Measurements from ENCODE around the gene SLC34A3. TPM values are rescaled to one million over a fixed set of nuclear protein-coding genes. Genes with fewer than 3 reads are reported as not detected.

SLC34A3 gene
- total RNA-seq, 4 donors from 2014 or later, result 0.11 to 1.7 (median 0.38) TPM; not detected in 1

DNA sequence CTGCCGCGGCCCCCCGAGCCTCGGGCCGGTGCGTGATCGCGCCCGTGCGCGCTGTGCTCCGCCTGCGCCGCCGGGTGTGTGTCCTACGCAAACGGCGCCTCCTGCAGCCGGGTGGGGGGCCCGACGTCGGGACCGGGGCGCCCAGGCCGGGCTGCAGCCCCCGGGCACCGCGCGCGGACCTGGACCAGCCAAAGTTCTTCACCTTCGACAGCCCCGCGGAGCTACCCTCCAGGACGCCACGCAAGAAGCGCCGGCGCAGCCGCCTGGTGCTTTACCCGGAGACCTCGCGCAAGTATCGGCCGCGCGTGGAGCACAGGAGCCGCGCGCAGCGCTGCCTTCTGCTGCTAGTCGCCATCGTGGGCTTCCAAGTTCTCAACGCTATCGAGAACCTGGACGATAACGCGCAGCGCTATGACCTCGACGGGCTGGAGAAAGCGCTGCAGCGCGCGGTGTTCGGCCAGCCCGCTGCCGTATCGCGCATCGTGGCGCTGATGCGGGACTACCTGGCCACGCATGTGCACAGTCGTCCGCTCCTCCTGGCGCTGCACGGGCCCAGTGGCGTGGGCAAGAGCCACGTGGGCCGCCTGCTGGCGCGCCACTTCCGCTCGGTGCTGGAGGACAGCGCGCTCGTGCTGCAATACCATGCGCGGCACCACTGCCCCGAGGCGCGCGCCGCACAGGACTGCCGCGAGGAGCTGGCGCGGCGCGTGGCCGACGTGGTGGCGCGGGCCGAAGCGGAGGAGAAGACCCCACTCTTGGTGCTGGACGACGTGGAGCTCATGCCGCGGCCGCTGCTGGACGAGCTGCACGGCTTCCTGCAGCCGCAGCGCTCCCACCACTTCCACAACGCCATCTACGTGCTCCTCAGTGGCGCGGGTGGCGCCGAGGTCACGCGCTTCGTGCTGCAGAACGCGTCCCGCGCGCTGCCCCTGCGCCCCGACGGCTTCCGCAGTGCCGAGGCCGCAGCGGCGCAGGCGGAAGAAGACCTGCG lies 48.3 kb downstream of the SLC34A3 start:
- no peak for DNase-seq
- peak overlapping the region; percentile 43 to 61 (median 56) for H3K4me3 ChIP-seq

DNA sequence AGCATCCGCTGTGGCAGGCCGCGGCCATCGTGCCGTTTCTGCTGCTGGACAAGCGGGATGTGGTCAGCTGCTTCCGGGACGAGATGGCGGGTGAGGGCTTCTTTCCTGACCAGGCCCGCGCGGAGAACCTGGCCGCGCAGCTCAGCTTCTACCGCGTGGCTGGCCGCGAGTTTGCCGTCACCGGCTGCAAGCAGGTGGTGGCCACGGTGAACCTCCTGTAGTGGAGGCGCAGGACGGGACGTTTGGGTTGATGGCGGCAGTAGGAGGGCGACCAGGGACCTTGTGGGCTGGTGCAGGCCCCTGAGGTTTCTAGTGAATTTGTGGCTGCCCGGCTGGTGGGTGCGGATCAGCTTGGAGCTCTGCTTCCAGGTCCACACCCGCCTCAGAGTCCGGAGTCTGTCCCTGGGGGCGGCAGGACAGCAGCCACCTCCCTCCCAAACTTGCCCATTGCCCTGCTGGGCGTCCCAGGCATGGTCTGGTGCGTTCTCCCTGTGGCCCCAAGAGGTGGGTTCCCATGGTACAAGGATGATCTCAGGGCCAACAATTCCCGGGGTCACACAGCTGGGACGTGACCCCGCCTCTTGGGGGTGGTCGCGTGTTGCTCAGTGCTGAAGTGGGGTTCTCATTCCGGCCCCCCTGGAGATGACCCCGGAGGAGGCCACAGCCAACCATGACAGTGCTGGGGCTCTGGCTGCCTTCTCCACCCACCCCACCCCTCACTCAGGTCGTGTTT lies 49.2 kb downstream of the SLC34A3 start:
- WGBS, 2 donors, result 82 to 93% methylated on average over 16 to 22 of the region's 41 CpGs
- intact Hi-C loops (cut with DNase I), result no loop called here
- TF ChIP-seq, protein P1, sequence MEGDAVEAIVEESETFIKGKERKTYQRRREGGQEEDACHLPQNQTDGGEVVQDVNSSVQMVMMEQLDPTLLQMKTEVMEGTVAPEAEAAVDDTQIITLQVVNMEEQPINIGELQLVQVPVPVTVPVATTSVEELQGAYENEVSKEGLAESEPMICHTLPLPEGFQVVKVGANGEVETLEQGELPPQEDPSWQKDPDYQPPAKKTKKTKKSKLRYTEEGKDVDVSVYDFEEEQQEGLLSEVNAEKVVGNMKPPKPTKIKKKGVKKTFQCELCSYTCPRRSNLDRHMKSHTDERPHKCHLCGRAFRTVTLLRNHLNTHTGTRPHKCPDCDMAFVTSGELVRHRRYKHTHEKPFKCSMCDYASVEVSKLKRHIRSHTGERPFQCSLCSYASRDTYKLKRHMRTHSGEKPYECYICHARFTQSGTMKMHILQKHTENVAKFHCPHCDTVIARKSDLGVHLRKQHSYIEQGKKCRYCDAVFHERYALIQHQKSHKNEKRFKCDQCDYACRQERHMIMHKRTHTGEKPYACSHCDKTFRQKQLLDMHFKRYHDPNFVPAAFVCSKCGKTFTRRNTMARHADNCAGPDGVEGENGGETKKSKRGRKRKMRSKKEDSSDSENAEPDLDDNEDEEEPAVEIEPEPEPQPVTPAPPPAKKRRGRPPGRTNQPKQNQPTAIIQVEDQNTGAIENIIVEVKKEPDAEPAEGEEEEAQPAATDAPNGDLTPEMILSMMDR (IDR thresholded peaks at IDR 0.05), result no peak
- no peak for TF ChIP-seq POLR2A (IDR thresholded peaks at IDR 0.05)
- Histone ChIP-seq H3K4me3 (no peak overlapping the region), H3K27me3 (peaks cover 0 to 50% (median 0%) of the 10 kb centered on the region in 4 donors), H3K36me3 (peaks cover 0 to 43% (median 0%) of the 10 kb centered on the region in 3 donors), H3K4me1 (peaks cover 26 to 58% (median 44%) of the 10 kb centered on the region in 3 donors), H3K27ac (no peak overlapping the region), H3K9me3 (no peaks in the 10 kb centered on the region)
- no peak for DNase-seq

More for the DNA sequence above, 48.3 kb downstream of the SLC34A3 start:
- no peak for TF ChIP-seq POLR2A (IDR thresholded peaks at IDR 0.05)
- TF ChIP-seq, protein P1 (IDR thresholded peaks at IDR 0.05), result no peak
- H3K36me3 ChIP-seq, result peaks cover 0 to 43% (median 0%) of the 10 kb centered on the region in 3 donors
- peaks cover 0 to 50% (median 0%) of the 10 kb centered on the region in 4 donors for H3K27me3 ChIP-seq
- no peaks in the 10 kb centered on the region for H3K9me3 ChIP-seq
- peaks cover 32 to 67% (median 48%) of the 10 kb centered on the region in 3 donors for H3K4me1 ChIP-seq
- intact Hi-C loops (cut with DNase I), result no loop called here
- 90 to 96% methylated on average over 6 to 38 of the region's 139 CpGs for WGBS, 2 donors
- peak overlapping the region in 3 of 4 donors; percentile 81 to 87 (median 86) for H3K27ac ChIP-seq

DNA sequence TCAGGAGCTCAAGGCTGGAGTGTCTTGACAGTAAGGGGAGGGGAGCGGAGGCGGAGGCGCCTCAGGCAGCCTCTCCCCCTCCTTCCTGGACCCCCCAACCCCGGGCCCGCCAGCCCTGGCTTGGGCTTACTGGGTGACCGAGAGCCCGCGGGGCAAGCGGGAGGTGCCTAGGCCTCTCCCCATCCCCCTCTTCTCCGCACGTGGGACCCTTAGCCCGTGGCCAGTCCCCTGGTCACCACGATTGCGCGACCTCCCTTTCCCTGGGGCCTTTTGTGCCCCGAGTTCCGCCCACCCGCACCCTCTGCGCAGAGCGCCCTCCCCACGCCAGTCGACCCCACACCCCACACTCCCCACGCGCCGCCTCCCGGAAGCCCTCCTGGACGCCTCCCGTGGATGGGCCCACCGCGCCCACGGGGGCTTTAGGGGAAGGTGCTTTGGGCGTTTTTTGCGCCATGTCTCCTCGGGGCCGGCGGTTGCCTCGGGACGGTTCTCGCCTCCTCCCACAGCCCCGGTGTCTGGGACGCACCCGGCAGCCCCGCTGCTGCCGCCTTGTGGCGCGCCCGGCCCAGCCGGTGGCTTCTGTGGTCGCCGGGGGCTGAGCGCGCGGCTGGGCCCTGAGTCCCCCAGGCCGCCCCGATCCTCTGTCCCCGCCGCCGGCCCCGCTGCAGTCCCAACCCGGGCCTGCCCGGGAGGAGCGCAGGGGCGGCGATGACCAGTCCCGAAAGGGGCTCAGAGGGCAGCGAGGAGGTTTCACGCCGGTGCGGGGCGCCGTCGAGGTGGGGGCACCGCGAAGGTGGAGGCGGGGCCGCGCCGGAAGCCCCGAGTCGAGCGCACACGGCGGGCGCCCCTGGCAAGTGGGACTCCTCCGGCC lies 50.0 kb downstream of the SLC34A3 start:
- Histone ChIP-seq H3K9me3 (no peaks in the 10 kb centered on the region), H3K4me3 (peak overlapping the region in 2 of 4 donors; percentile 16 to 48), H3K36me3 (peaks cover 0 to 43% (median 0%) of the 10 kb centered on the region in 3 donors), H3K4me1 (peaks cover 24 to 50% (median 40%) of the 10 kb centered on the region in 3 donors), H3K27ac (no peak overlapping the region), H3K27me3 (peaks cover 0 to 50% (median 0%) of the 10 kb centered on the region in 4 donors)
- WGBS, 2 donors, result 72 to 83% methylated on average over 8 to 18 of the region's 85 CpGs
- DNase-seq, result no peak
- TF ChIP-seq, protein P1 (IDR thresholded peaks at IDR 0.05), result peak; percentile 15 to 54 (median 24)
- no peak for TF ChIP-seq POLR2A (IDR thresholded peaks at IDR 0.05)
- intact Hi-C loops (cut with DNase I), result no loop called here

DNA sequence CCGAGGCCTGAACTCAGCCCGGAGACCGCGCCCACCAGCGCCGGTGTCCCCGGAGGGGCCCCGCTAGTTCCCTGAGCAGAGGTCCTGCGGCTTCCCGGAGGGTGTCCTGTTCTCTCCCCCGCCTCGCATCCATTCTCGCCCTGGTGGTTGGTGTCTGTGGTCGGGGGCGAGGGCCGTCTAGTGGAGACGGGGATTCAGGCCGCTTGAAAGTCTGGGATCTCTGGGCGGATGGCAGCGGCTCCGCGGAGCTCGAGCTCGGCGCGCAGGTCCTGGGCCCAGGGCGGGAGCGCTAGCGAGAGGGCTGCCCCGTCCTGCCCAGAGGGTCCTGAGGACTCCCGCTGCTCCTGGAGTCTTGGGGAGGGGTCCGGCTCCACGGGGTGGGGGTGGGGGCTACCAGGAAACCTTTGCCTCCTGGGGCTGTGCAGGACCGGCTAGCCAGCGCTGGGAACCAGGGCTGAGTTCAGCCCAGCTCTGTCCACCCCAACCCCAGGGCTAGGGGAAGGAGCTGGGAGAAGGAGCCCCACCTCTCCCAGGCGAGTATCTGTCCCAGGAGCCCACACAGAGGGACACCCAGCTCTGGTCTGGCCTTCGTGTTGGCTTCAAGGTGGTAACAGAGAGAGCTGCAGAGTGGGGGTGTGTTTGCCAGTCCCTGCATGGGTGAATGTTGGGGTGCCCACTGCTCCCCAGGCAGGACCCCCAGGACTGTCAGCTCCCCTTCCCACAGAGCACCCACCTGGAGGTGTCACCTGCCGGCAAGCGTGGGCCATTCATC lies 50.8 kb downstream of the SLC34A3 start:
- Histone ChIP-seq H3K9me3 (no peaks in the 10 kb centered on the region), H3K27ac (no peak overlapping the region), H3K27me3 (peaks cover 0 to 50% (median 0%) of the 10 kb centered on the region in 4 donors), H3K4me1 (peaks cover 16 to 42% (median 31%) of the 10 kb centered on the region in 3 donors), H3K36me3 (peaks cover 0 to 43% (median 0%) of the 10 kb centered on the region in 3 donors), H3K4me3 (peak overlapping the region in 1 of 4 donors; percentile 48)
- TF ChIP-seq, protein P1 (IDR thresholded peaks at IDR 0.05), result no peak
- no peak for TF ChIP-seq POLR2A (IDR thresholded peaks at IDR 0.05)
- intact Hi-C loops (cut with DNase I), result no loop called here
- 62 to 66% methylated on average over 2 to 7 of the region's 39 CpGs for WGBS, 2 donors
- DNase-seq, result no peak

All from esophagus squamous epithelium (tissue), 5 donors.